Rectal smooth muscle tissue (tissue), 1 donor: Measurements from ENCODE around the gene TINAG.

Experiments used
- H3K27ac ChIP-seq: one replicate; pipeline ENCODE4 v1.7.0; 2013; ENCODE audit warnings: low read depth, low read length, inconsistent platforms
- H3K27me3 ChIP-seq: one replicate; pipeline ENCODE4 v1.7.0; 2013; ENCODE audit warnings: low read length; ENCODE audit not compliant: control insufficient read depth, insufficient read depth
- H3K36me3 ChIP-seq: one replicate; pipeline ENCODE4 v1.7.0; 2013; ENCODE audit warnings: low read length; ENCODE audit not compliant: control insufficient read depth, insufficient read depth
- H3K4me1 ChIP-seq: one replicate; pipeline ENCODE4 v1.7.0; 2013; ENCODE audit warnings: low read length; ENCODE audit not compliant: control insufficient read depth, insufficient read depth
- H3K4me3 ChIP-seq: one replicate; pipeline ENCODE4 v1.7.0; 2013; ENCODE audit warnings: low read length
- H3K9ac ChIP-seq: one replicate; pipeline ENCODE4 v1.7.0; 2013; ENCODE audit warnings: low read length

Gene TINAG

GRCh38 chr6:54390362-54390761 lies 82.1 kb downstream of the TINAG start:
- no peaks in the 10 kb centered on the region for H3K27me3 ChIP-seq
- H3K9ac ChIP-seq: no peak overlapping the region
- H3K36me3 ChIP-seq: no peaks in the 10 kb centered on the region
- no peak overlapping the region for H3K4me3 ChIP-seq
- no peak overlapping the region for H3K27ac ChIP-seq
- H3K4me1 ChIP-seq: no peaks in the 10 kb centered on the region

- Histone ChIP-seq H3K27ac (no peak overlapping the region), H3K9ac (no peak overlapping the region), H3K27me3 (no peaks in the 10 kb centered on the region), H3K4me3 (no peak overlapping the region), H3K36me3 (no peaks in the 10 kb centered on the region), H3K4me1 (no peaks in the 10 kb centered on the region)
These were observed 83.3 kb downstream of the TINAG start for GRCh38 chr6:54391577-54391976.

- H3K27me3 ChIP-seq: no peaks in the 10 kb centered on the region
- H3K4me1 ChIP-seq: no peaks in the 10 kb centered on the region
- no peak overlapping the region for H3K9ac ChIP-seq
- H3K4me3 ChIP-seq: no peak overlapping the region
- no peaks in the 10 kb centered on the region for H3K36me3 ChIP-seq
- no peak overlapping the region for H3K27ac ChIP-seq
These were observed 94.9 kb downstream of the TINAG start for GRCh38 chr6:54403096-54403495.

- H3K27me3 ChIP-seq: no peaks in the 10 kb centered on the region
- no peak overlapping the region for H3K4me3 ChIP-seq
- no peak overlapping the region for H3K27ac ChIP-seq
- no peaks in the 10 kb centered on the region for H3K4me1 ChIP-seq
- no peak overlapping the region for H3K9ac ChIP-seq
- H3K36me3 ChIP-seq: no peaks in the 10 kb centered on the region
These were observed 96.5 kb downstream of the TINAG start for GRCh38 chr6:54404791-54405190.

- Histone ChIP-seq H3K9ac (no peak overlapping the region), H3K27me3 (no peaks in the 10 kb centered on the region), H3K27ac (no peak overlapping the region), H3K4me3 (no peak overlapping the region), H3K36me3 (no peaks in the 10 kb centered on the region), H3K4me1 (no peaks in the 10 kb centered on the region)
These were observed 103.5 kb downstream of the TINAG start for GRCh38 chr6:54411767-54412166.

- Histone ChIP-seq H3K4me1 (no peaks in the 10 kb centered on the region), H3K27ac (no peak overlapping the region), H3K27me3 (no peaks in the 10 kb centered on the region), H3K36me3 (no peaks in the 10 kb centered on the region), H3K4me3 (no peak overlapping the region), H3K9ac (no peak overlapping the region)
These were observed 107.3 kb downstream of the TINAG start for GRCh38 chr6:54415517-54415916.

- Histone ChIP-seq H3K9ac (no peak overlapping the region), H3K4me3 (no peak overlapping the region), H3K36me3 (no peaks in the 10 kb centered on the region), H3K4me1 (no peaks in the 10 kb centered on the region), H3K27ac (no peak overlapping the region), H3K27me3 (no peaks in the 10 kb centered on the region)
These were observed 111.6 kb downstream of the TINAG start for GRCh38 chr6:54419885-54420284.

GRCh38 chr6:54426995-54427394 lies 118.8 kb downstream of the TINAG start:
- Histone ChIP-seq H3K27ac (no peak overlapping the region), H3K36me3 (no peaks in the 10 kb centered on the region), H3K4me3 (no peak overlapping the region), H3K4me1 (no peaks in the 10 kb centered on the region), H3K9ac (no peak overlapping the region), H3K27me3 (no peaks in the 10 kb centered on the region)

GRCh38 chr6:54427396-54427937 lies 119.2 kb downstream of the TINAG start:
- Histone ChIP-seq H3K4me1 (no peaks in the 10 kb centered on the region), H3K27me3 (no peaks in the 10 kb centered on the region), H3K27ac (no peak overlapping the region), H3K36me3 (no peaks in the 10 kb centered on the region), H3K9ac (no peak overlapping the region), H3K4me3 (no peak overlapping the region)

- no peaks in the 10 kb centered on the region for H3K27me3 ChIP-seq
- H3K27ac ChIP-seq: no peak overlapping the region
- no peaks in the 10 kb centered on the region for H3K4me1 ChIP-seq
- H3K4me3 ChIP-seq: no peak overlapping the region
- no peak overlapping the region for H3K9ac ChIP-seq
- no peaks in the 10 kb centered on the region for H3K36me3 ChIP-seq
These were observed 120.2 kb downstream of the TINAG start for GRCh38 chr6:54428431-54428830.

- H3K27ac ChIP-seq: no peak overlapping the region
- no peak overlapping the region for H3K4me3 ChIP-seq
- H3K4me1 ChIP-seq: no peaks in the 10 kb centered on the region
- no peak overlapping the region for H3K9ac ChIP-seq
- no peaks in the 10 kb centered on the region for H3K36me3 ChIP-seq
- no peaks in the 10 kb centered on the region for H3K27me3 ChIP-seq
These were observed 123.2 kb downstream of the TINAG start for GRCh38 chr6:54431466-54431865.
